ENCODE results near the gene NDOR1. TPM values are rescaled to one million over a fixed set of nuclear protein-coding genes. Genes with fewer than 3 reads are reported as not detected.

The NDOR1 gene
- total RNA-seq = 36.6 and 39.4 TPM in 2 replicates
- long read RNA-seq, partial matches to known transcripts = 0 of 2 reads
- long read RNA-seq, other reads (novel, unspliced or antisense) = 2 of 2 reads

DNA sequence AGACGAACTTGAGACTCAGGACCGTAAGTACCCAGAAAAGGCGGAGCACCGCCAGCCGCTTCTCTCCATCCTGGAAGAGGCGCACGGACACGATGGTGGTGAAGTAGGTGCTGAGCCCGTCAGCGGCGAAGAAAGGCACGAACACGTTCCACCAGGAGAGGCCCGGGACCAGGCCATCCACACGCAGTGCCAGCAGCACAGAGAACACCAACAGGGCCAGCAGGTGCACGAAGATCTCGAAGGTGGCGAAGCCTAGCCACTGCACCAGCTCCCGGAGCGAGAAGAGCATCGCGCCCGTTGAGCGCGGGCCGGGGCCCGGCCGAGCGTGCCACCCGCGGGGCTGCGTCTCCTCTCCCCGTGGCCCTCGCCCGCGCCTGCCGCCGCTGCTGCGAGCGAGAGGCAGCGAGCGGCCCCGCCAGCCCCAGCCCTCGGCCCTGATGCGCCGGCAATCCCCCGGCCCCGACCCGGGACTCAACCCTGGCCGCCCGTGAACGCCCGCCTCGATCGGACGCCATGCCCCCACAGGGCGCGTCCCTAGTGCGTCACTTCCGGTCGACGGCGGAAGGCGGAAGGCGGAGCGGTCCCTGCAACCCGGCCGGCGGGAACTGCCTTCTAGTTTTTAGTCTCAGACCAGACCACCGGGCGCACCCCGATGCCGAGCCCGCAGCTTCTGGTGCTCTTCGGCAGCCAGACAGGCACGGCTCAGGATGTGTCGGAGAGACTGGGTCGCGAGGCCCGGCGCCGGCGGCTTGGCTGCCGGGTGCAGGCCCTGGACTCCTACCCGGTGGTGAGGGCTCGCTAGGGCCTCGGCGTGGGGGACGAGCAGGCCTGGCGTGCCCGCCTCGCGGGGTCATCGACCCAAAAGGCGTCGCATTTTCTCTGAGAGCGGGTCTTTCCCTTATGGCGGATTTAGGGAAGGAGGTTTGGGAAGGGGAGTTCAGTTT lies at the start of gene NDOR1, which contains the start of gene TMEM203:
TSS of gene NDOR1 (plus strand) at position 575 of the 944 bp plus-strand sequence. CDS start at position 653, 78 bp downstream.
TSS of gene TMEM203 (minus strand) at position 523 of the 944 bp plus-strand sequence. CDS start at position 289, 234 bp downstream.
- Mint-ChIP-seq H3K36me3 (ENCODE audit: low read depth) (peaks cover 7% of the 10 kb centered on the region), H3K27me3 (ENCODE audit: low read depth) (no peaks in the 10 kb centered on the region)
- TF ChIP-seq, protein P1, sequence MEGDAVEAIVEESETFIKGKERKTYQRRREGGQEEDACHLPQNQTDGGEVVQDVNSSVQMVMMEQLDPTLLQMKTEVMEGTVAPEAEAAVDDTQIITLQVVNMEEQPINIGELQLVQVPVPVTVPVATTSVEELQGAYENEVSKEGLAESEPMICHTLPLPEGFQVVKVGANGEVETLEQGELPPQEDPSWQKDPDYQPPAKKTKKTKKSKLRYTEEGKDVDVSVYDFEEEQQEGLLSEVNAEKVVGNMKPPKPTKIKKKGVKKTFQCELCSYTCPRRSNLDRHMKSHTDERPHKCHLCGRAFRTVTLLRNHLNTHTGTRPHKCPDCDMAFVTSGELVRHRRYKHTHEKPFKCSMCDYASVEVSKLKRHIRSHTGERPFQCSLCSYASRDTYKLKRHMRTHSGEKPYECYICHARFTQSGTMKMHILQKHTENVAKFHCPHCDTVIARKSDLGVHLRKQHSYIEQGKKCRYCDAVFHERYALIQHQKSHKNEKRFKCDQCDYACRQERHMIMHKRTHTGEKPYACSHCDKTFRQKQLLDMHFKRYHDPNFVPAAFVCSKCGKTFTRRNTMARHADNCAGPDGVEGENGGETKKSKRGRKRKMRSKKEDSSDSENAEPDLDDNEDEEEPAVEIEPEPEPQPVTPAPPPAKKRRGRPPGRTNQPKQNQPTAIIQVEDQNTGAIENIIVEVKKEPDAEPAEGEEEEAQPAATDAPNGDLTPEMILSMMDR (conservative IDR thresholded peaks at IDR 0.05) = no peak

DNA sequence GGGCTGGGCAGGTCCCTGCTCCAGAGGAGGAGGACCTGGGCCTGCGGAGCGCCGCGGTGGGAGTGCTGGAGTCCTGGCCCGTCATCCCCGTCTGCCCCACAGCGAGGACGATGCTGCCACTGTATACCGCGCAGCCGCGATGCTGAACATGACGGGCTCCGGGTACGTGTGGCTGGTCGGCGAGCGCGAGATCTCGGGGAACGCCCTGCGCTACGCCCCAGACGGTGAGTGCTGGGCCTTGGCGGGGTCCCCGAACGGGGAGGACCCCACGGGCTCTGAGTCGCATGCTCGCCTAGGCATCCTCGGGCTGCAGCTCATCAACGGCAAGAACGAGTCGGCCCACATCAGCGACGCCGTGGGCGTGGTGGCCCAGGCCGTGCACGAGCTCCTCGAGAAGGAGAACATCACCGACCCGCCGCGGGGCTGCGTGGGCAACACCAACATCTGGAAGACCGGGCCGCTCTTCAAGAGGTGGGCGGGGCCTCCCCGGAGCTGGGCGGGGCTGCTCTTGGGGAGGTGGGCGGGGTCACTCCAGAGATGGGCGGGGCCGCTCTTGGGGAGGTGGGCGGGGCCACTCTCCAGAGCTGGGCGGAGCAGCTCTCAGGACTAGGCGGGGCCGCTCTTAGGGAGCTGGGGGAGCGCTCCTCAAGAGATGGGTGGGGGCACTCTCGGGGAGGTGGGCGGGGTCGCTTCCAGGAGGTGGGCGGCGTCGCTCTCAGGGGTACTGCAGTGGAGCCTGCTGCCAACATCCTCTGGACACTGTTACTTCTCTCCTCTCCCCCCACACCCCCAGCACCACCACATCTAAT lies 48.7 kb upstream of the NDOR1 start:
- H3K36me3 Mint-ChIP-seq (ENCODE audit: low read depth) = no peaks in the 10 kb centered on the region
- no peak overlapping the region for H3K27ac Mint-ChIP-seq (ENCODE audit: unreplicated experiment)
- DNase-seq (ENCODE audit: low read depth, low spot score) = no peak
- H3K4me1 Mint-ChIP-seq = peaks cover 5% of the 10 kb centered on the region
- H3K4me3 Mint-ChIP-seq = no peak overlapping the region
- peaks cover 61% of the 10 kb centered on the region for H3K27me3 Mint-ChIP-seq (ENCODE audit: low read depth)
- TF ChIP-seq, protein P1 (conservative IDR thresholded peaks at IDR 0.05) = no peak
- no peaks in the 10 kb centered on the region for H3K9me3 Mint-ChIP-seq

More for the DNA sequence above, at the start of gene NDOR1, which contains the start of gene TMEM203:
- Mint-ChIP-seq H3K4me3 (peak within 1 kb of the TSS; percentile 94), H3K4me1 (peaks cover 42% of the 10 kb centered on the region), H3K9me3 (no peaks in the 10 kb centered on the region), H3K27ac (ENCODE audit: unreplicated experiment) (peak within 1 kb of the TSS; percentile 94)
- peak; percentile 92 for DNase-seq (ENCODE audit: low read depth, low spot score)

- TF ChIP-seq, protein P1 (conservative IDR thresholded peaks at IDR 0.05) = no peak
- DNase-seq (ENCODE audit: low read depth, low spot score) = no peak
- Mint-ChIP-seq H3K4me3 (no peak overlapping the region), H3K36me3 (ENCODE audit: low read depth) (no peaks in the 10 kb centered on the region), H3K9me3 (no peaks in the 10 kb centered on the region), H3K27ac (ENCODE audit: unreplicated experiment) (no peak overlapping the region), H3K4me1 (peaks cover 5% of the 10 kb centered on the region), H3K27me3 (ENCODE audit: low read depth) (peaks cover 69% of the 10 kb centered on the region)
These were observed 47.7 kb upstream of the NDOR1 start for GRCh38 chr9:137157618-137158415.

DNA sequence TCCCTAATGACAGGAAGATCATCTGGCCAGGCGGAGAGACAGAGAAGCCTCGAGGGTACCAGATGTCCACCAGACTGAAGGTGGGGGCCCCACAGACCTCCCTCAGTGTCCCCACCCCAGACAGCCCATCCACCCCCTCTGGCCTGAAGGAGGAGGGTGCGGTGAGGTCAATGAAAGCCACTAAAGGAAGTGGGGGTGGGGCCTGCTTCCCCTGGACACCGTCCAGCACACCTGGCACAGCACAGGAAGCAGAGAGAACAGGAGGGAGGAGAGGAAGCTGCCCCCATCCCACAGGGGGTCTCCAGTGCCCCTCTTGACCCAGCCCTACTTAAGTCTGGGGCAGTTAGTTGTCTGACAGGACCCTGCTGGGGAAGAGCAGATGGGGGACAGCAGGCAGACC lies 46.9 kb upstream of the NDOR1 start:
- H3K4me3 Mint-ChIP-seq = no peak overlapping the region
- TF ChIP-seq, protein P1 (conservative IDR thresholded peaks at IDR 0.05) = no peak
- DNase-seq (ENCODE audit: low read depth, low spot score) = no peak
- peaks cover 77% of the 10 kb centered on the region for H3K27me3 Mint-ChIP-seq (ENCODE audit: low read depth)
- no peak overlapping the region for H3K27ac Mint-ChIP-seq (ENCODE audit: unreplicated experiment)
- peaks cover 5% of the 10 kb centered on the region for H3K4me1 Mint-ChIP-seq
- H3K9me3 Mint-ChIP-seq = no peaks in the 10 kb centered on the region
- H3K36me3 Mint-ChIP-seq (ENCODE audit: low read depth) = no peaks in the 10 kb centered on the region
